ENCODE results near the gene SLC29A2. TPM values are rescaled to one million over a fixed set of nuclear protein-coding genes. Genes with fewer than 3 reads are reported as not detected.

Gene SLC29A2
- total RNA-seq, 1 donor from 2014 or later, result 38.7 TPM

GRCh38 chr11:66317322-66317722 is 54.2 kb downstream of the SLC29A2 start:
- Mint-ChIP-seq H3K36me3 (ENCODE audit: low read depth) (no peaks in the 10 kb centered on the region), H3K9me3 (peaks cover 6% of the 10 kb centered on the region), H3K27me3 (ENCODE audit: low read depth) (no peaks in the 10 kb centered on the region), H3K4me1 (peaks cover 38% of the 10 kb centered on the region), H3K27ac (ENCODE audit: unreplicated experiment) (peak overlapping the region; percentile 92), H3K4me3 (peak overlapping the region; percentile 67)
- no peak for TF ChIP-seq CTCF (conservative IDR thresholded peaks at IDR 0.05)
- no peak for DNase-seq (ENCODE audit: low read depth, low spot score)

- TF ChIP-seq CTCF (conservative IDR thresholded peaks at IDR 0.05), result no peak
These were observed 54.7 kb downstream of the SLC29A2 start, which contains the start of gene CD248 for GRCh38 chr11:66316849-66317251. TSS of gene CD248 (minus strand) at chr11:66317044. CDS start at chr11:66317027, 17 bp downstream.

GRCh38 chr11:66315921-66316811 is 55.4 kb downstream of the SLC29A2 start:
- H3K4me1 Mint-ChIP-seq, result peaks cover 42% of the 10 kb centered on the region
- H3K4me3 Mint-ChIP-seq, result peak overlapping the region; percentile 62
- DNase-seq (ENCODE audit: low read depth, low spot score), result no peak
- no peaks in the 10 kb centered on the region for H3K27me3 Mint-ChIP-seq (ENCODE audit: low read depth)
- no peaks in the 10 kb centered on the region for H3K36me3 Mint-ChIP-seq (ENCODE audit: low read depth)
- TF ChIP-seq CTCF (conservative IDR thresholded peaks at IDR 0.05), result no peak
- peaks cover 6% of the 10 kb centered on the region for H3K9me3 Mint-ChIP-seq
- H3K27ac Mint-ChIP-seq (ENCODE audit: unreplicated experiment), result no peak overlapping the region

More at GRCh38 chr11:66316849-66317251, 54.7 kb downstream of the SLC29A2 start, which contains the start of gene CD248:
- H3K4me1 Mint-ChIP-seq, result peaks cover 38% of the 10 kb centered on the region
- H3K4me3 Mint-ChIP-seq, result peak within 1 kb of the TSS; percentile 67
- peak within 1 kb of the TSS; percentile 92 for H3K27ac Mint-ChIP-seq (ENCODE audit: unreplicated experiment)
- H3K36me3 Mint-ChIP-seq (ENCODE audit: low read depth), result no peaks in the 10 kb centered on the region
- H3K27me3 Mint-ChIP-seq (ENCODE audit: low read depth), result no peaks in the 10 kb centered on the region
- no peak for DNase-seq (ENCODE audit: low read depth, low spot score)
- H3K9me3 Mint-ChIP-seq, result peaks cover 6% of the 10 kb centered on the region

GRCh38 chr11:66315498-66315885 is 56.1 kb downstream of the SLC29A2 start:
- no peak for TF ChIP-seq CTCF (conservative IDR thresholded peaks at IDR 0.05)
- Mint-ChIP-seq H3K27ac (ENCODE audit: unreplicated experiment) (no peak overlapping the region), H3K4me3 (peak overlapping the region; percentile 62), H3K9me3 (peaks cover 6% of the 10 kb centered on the region), H3K27me3 (ENCODE audit: low read depth) (no peaks in the 10 kb centered on the region), H3K4me1 (peaks cover 42% of the 10 kb centered on the region), H3K36me3 (ENCODE audit: low read depth) (no peaks in the 10 kb centered on the region)
- no peak for DNase-seq (ENCODE audit: low read depth, low spot score)

GRCh38 chr11:66314561-66315497 is 56.7 kb downstream of the SLC29A2 start:
- Mint-ChIP-seq H3K4me1 (peaks cover 42% of the 10 kb centered on the region), H3K36me3 (ENCODE audit: low read depth) (no peaks in the 10 kb centered on the region), H3K27ac (ENCODE audit: unreplicated experiment) (no peak overlapping the region), H3K4me3 (peak overlapping the region; percentile 62), H3K27me3 (ENCODE audit: low read depth) (no peaks in the 10 kb centered on the region), H3K9me3 (peaks cover under 1% of the 10 kb centered on the region)
- no peak for DNase-seq (ENCODE audit: low read depth, low spot score)
- TF ChIP-seq CTCF (conservative IDR thresholded peaks at IDR 0.05), result no peak
